ENCODE results near the gene DNHD1.
"Not testable (repeated sequence)": the region's sequence is repeated elsewhere in the genome, so short reads cannot be mapped to it uniquely, and the experiment has no call there.

DNHD1 gene

DNA sequence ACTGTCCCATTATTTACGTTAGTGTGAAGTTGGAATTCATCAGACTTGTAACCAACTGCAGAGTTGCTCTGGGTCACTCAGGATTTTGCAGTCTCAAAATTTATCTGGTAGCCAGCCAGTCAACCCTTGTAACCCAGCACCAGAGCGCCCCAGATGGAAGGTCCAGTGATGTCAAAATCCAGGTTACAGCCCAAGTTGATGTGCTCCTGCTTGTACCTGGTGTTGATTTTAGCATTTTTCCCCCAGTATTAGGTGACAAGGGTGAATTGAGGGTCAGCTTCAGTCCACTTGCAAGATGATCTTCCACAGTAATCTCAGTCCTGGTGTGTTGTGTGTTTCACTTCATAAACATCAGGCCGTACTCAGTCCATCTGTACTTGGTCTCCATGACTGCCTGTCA, 8.3 kb upstream of the DNHD1 start:
- Mint-ChIP-seq H3K27me3 (no peaks in the 10 kb centered on the region), H3K4me3 (no peak overlapping the region), H3K36me3 (peaks cover 5% of the 10 kb centered on the region), H3K27ac (peak overlapping the region; percentile 24), H3K4me1 (peaks cover 30% of the 10 kb centered on the region), H3K9me3 (no peaks in the 10 kb centered on the region)

DNA sequence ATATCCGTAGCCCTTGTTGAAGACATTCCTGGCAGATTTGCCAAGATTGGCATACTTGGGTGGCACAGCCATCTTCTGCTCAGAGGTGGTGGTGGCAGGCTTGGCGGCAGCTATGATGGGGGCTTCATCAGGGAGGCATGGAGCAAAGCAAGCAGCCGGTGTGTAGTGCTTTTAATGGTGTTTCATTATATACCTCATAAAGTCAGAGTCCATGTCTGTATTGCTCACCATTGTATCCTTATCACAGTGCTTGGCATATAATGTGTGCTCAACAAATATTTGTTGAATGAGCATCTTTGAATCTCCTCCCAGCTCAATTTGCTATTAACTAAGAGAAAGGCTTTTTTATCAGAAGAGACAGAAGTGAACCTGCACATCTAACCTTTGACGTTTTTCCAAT, 7.8 kb upstream of the DNHD1 start:
- no peak overlapping the region for H3K4me3 Mint-ChIP-seq
- no peaks in the 10 kb centered on the region for H3K9me3 Mint-ChIP-seq
- peaks cover 34% of the 10 kb centered on the region for H3K4me1 Mint-ChIP-seq
- peak overlapping the region; percentile 8 for H3K27ac Mint-ChIP-seq
- H3K27me3 Mint-ChIP-seq = no peaks in the 10 kb centered on the region
- H3K36me3 Mint-ChIP-seq = peaks cover 5% of the 10 kb centered on the region

DNA sequence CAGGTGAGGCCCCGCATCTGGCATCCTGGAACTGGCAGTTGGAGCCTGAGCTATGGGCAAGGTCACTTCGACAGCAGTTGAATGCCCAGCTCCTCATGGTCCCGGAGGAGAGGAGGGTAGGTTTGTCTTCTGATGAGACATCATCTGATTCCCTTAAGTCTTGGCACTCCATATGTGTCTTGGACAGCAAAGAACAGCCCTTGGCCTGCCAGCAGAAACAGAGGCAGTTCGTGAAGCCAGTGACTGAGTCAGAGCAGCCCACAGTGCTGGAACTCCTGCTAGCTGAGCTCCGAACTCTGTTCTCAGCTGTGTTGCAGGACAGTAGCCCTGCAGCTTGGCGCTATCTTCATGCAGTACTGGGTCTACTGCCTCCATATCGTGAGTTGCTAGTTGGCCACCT, 1.0 kb downstream of the DNHD1 start:
- Mint-ChIP-seq H3K4me3 (no peak overlapping the region), H3K36me3 (peaks cover 8% of the 10 kb centered on the region), H3K27ac (no peak overlapping the region), H3K9me3 (no peaks in the 10 kb centered on the region), H3K4me1 (peaks cover 31% of the 10 kb centered on the region), H3K27me3 (no peaks in the 10 kb centered on the region)

DNA sequence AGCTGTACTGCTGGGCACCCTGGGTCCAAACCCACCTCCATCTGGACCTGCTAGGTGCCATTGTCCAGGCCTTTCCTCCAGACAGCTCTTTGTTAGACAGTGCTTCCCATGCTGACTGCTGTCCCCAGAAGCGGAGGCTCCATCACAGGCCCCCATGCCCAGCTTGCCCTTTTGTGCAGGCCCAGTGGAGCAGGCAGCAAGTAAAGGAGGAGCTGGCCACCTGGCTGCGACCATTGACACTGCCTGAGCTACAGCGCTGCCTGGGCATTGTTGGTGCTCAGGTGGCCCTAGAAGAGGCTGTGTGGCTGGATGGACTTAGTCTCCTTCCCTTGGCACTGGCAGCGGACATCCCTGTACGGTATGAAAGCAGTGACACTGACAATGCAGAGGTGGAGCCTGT, 1.5 kb downstream of the DNHD1 start:
- H3K4me3 Mint-ChIP-seq = no peak overlapping the region
- H3K27me3 Mint-ChIP-seq = no peaks in the 10 kb centered on the region
- H3K9me3 Mint-ChIP-seq = no peaks in the 10 kb centered on the region
- peaks cover 8% of the 10 kb centered on the region for H3K36me3 Mint-ChIP-seq
- H3K4me1 Mint-ChIP-seq = peaks cover 26% of the 10 kb centered on the region
- no peak overlapping the region for H3K27ac Mint-ChIP-seq

DNA sequence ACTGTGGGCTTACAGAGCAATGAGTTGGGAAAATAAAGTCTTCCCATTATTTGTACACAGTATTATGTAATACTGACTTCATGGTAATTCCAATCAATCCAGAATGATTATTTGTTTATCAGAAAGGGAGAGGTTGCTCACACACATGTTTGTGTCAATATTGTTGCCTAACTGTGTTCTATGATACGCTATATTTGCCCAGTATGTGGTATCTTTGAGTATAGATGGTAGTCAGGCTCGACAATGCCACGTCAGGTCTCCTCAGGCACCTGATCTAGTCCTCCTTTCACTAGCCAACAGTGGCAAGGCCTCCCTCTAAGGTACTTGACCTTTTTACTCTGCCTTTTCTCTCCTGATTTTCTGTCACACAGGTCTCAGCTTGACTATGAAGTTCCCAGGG, 5.3 kb downstream of the DNHD1 start:
- Mint-ChIP-seq H3K36me3 (peaks cover 7% of the 10 kb centered on the region), H3K4me1 (peaks cover 12% of the 10 kb centered on the region), H3K27me3 (no peaks in the 10 kb centered on the region), H3K9me3 (no peaks in the 10 kb centered on the region), H3K27ac (no peak overlapping the region), H3K4me3 (no peak overlapping the region)

DNA sequence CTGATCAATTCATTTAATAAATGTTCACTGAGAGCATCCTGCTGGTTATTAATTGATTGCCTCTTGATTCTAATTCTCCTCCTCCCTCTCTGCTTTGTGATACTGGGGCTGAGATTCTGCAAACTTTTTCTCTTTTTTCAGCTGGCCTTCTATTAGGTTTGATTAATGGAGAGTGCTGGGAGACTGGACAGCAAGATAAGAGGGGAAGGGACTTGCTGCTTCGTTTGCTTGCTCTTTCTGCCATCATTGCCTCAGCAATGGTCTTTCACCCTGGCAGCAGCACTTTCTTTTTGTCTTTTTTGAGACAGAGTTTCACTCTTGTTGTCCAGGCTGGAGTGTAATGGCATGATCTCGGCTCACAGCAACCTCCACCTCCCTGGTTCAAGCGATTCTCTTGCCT, 7.1 kb downstream of the DNHD1 start:
- H3K4me3 Mint-ChIP-seq = no peak overlapping the region
- H3K36me3 Mint-ChIP-seq = peaks cover 7% of the 10 kb centered on the region
- H3K4me1 Mint-ChIP-seq = peaks cover 9% of the 10 kb centered on the region
- no peaks in the 10 kb centered on the region for H3K27me3 Mint-ChIP-seq
- no peak overlapping the region for H3K27ac Mint-ChIP-seq
- H3K9me3 Mint-ChIP-seq = no peaks in the 10 kb centered on the region

DNA sequence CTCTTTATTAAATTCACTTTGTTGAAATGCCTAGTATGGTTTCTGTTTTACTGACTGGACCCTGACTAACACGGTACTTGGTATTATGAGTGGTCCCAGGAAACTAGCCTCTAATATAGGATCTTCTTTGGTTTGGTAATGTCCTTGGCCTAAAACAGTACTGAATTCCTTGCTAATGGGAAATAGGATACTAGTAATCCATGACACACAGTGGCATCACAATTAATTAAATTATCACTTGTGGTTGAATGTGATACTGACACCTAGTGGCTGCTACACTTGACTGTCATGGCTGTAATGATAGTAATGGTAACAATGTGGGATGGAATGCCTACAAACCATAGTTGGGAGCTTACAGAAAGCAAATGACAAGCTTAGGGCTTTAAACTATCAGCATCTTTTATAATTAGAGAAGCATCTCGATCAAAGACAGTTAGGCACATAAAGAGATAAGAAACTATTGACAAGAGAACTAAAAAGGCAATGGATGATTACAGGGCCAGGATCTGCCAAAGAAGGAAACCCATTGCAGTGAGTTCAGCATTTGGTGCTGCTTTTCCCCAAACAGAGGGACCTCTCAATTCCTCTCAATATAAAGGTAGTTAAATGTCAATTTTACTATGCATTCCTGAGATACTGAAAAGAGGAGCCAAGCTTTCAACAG, 8.6 kb downstream of the DNHD1 start:
- Mint-ChIP-seq H3K27ac (no peak overlapping the region), H3K36me3 (peaks cover 7% of the 10 kb centered on the region), H3K4me1 (peaks cover 9% of the 10 kb centered on the region), H3K27me3 (no peaks in the 10 kb centered on the region), H3K4me3 (no peak overlapping the region), H3K9me3 (no peaks in the 10 kb centered on the region)

DNA sequence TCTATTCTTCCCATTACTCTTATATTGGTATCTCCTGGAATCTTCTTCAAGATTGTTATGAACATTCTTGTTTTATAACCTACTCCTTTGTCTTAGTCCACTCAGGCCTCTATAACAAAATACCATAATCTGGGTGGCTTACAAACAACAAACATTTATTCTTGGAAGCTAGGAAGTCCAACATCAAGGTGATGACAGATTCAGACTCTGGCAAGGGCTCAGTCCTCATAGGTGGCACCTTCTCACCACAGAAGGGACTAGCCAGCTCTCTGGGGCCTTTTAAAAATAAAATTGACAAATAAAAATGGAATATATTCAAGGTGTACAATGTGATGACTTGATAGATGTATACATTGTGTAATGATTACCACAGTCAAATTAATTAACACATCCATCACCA, 19.8 kb downstream of the DNHD1 start:
- Mint-ChIP-seq H3K36me3 (peaks cover 28% of the 10 kb centered on the region), H3K4me1 (no peaks in the 10 kb centered on the region), H3K27me3 (no peaks in the 10 kb centered on the region), H3K9me3 (no peaks in the 10 kb centered on the region), H3K27ac (no peak overlapping the region), H3K4me3 (no peak overlapping the region)

DNA sequence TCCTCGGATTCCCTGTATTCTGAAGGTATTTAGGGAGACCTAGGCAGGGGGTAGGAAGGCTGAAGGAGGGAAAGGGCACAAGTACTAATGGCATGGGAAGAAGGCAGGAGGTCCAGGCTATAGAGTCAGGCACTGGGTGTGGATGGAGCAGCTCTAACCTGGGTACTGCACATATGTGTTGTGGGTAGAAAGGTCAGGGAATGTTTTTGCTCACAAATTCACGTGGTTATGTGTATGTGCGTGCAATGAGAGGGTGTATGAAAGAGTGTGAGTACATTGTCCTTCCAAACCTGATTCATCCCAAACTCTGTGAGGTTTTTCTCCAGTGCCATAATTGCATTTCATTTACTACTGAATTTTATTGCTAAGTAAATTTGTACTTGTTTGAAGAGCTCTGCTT, 23.2 kb downstream of the DNHD1 start:
- Mint-ChIP-seq H3K27me3 (no peaks in the 10 kb centered on the region), H3K4me1 (peaks cover 24% of the 10 kb centered on the region), H3K27ac (no peak overlapping the region), H3K4me3 (no peak overlapping the region), H3K9me3 (no peaks in the 10 kb centered on the region), H3K36me3 (peaks cover 29% of the 10 kb centered on the region)

DNA sequence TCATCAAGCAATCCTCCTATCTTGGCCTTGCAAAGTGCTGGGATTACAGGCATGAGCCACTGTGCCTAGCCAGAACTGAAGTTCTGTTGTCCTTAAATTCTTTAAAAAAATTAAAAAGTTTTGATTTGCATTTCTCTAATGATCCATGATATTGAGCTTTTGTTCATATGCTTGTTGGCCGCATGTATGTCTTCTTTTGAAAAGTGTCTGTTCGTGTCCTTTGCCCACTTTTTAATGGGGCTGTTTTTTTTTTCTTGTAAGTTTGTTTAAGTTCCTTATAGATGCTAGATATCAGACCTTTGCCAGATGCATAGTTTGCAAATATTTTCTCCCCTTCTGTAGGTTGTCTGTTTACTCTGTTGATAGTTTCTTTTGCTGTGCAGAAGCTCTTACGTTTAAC, 24.9 kb downstream of the DNHD1 start:
- not testable (repeated sequence) for H3K4me3 Mint-ChIP-seq, H3K27ac Mint-ChIP-seq, H3K27me3 Mint-ChIP-seq, H3K9me3 Mint-ChIP-seq
- peaks cover 41% of the 10 kb centered on the region for H3K4me1 Mint-ChIP-seq
- H3K36me3 Mint-ChIP-seq = peaks cover 27% of the 10 kb centered on the region

DNA sequence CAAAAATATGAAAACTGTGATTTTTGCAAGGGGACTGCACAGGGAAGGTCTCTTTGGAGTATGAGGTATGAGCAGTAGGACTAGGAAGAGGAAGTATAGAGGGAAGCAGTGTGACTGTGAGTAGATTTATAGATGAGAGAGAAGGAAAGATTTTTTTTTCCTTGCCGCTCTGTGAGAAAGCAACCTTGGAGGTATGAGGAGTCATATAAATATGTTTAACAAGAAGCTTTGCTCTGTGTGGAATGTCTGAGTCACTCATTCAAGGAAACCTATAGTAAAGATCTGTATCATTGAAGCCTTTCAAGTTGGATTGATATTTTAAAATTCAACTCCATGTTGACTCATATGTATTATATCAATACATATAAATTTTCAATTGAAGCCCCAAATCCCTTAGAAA, 26.2 kb downstream of the DNHD1 start:
- Mint-ChIP-seq H3K9me3 (no peaks in the 10 kb centered on the region), H3K4me1 (peaks cover 49% of the 10 kb centered on the region), H3K27me3 (no peaks in the 10 kb centered on the region), H3K4me3 (no peak overlapping the region), H3K36me3 (peaks cover 29% of the 10 kb centered on the region), H3K27ac (peak overlapping the region; percentile 68)

DNA sequence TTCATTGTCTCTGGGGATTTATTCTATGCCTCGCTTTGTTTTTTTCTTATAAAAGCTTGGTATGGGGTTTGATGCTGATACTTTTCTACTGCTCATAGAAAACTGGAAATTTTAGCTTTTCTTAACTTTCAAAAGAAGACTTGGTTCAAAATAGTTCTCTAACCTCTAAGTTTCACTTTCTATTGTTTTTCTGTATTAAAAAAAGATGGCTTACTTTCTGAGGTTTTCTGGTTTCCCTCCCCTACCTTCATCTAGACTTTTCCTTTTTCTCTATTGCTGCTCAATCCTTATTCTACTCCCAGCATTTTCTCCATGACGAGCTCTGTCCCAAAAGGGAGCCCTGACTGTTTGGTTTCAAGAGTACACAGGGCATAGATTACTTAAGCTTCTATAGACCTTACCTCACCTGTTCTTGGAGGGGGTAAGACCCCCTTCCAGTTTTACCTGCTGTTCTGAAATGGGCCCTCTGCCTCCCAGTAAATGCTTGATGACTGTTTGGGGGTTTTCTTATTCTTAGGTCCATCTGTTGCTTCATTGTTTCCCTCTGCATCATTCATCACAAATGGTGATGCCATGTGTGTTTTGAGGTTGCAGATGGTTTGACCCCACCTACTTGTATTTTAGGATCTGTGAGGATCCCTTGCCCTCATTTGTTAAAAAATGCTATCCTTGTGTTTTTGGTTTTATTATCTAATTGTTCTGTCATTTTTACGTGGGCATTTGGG, 29.5 kb downstream of the DNHD1 start:
- peaks cover 24% of the 10 kb centered on the region for H3K36me3 Mint-ChIP-seq
- peak overlapping the region; percentile 99 for H3K27ac Mint-ChIP-seq
- H3K4me3 Mint-ChIP-seq = peak overlapping the region; percentile 86
- H3K9me3 Mint-ChIP-seq = no peaks in the 10 kb centered on the region
- H3K27me3 Mint-ChIP-seq = no peaks in the 10 kb centered on the region
- H3K4me1 Mint-ChIP-seq = peaks cover 49% of the 10 kb centered on the region

DNA sequence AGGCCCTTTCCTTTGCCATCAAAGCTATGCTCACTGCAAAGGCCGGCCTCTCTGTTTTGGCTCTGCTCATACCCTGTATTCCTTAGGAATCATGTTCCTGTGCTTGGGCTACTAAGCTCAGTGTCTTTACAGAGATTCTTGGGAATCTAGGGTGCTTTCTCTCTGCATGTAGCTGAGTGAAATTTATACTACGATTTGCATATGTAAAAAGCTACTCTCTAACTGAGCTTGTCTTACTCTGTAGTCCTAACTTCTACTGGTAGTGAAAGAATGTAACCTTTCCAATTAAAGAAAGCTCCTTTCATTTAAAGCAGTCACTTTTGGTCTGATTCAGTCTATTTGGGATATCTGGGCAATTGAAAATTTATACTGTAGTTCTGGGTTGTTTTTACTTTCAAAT, 32.2 kb downstream of the DNHD1 start:
- Mint-ChIP-seq H3K4me1 (peaks cover 34% of the 10 kb centered on the region), H3K36me3 (peaks cover 19% of the 10 kb centered on the region), H3K27me3 (no peaks in the 10 kb centered on the region), H3K27ac (no peak overlapping the region), H3K4me3 (no peak overlapping the region), H3K9me3 (no peaks in the 10 kb centered on the region)

DNA sequence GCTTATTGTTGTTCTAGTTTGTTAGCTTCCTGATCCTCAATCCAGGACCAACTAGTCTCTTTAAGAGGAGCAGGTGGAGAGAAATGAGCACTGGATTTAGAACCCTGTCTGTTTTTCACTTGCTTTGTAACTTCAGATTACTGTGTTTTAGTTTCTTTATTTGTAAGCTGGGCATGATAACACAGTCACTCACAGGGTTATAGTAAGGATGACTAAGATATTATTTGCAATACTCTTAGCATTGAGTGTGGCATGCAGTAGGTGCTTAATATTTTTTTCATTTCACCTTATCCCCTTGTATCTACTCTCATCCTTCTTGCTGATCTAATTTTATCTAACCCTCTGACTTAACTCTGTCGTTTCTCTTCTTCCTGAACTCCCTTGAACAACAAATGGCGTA, 33.8 kb downstream of the DNHD1 start:
- H3K36me3 Mint-ChIP-seq = peaks cover 13% of the 10 kb centered on the region

DNA sequence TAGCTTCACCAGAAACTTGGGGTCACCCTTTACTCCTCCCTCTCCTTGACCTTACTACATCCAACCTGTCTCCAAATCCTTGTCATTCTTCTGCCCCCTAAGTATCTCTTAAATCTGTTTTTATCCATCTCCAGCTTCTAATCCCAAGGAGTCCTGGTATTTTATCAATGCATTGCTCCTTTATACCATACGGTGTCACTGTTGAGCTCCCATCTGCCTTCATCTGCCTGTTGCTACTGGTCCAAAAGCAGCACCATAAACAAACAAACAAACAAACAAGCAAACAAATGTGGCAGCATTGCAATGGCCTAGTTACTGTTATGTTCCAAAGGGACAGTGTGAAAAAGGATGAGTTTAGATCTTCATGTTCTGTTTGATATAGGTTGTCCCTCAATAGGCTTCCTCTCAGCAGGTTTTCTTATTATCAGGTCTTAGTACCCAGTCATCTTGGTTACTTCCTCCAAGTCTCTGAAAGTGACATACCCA, 34.2 kb downstream of the DNHD1 start:
- peaks cover 10% of the 10 kb centered on the region for H3K36me3 Mint-ChIP-seq

More for the DNA sequence above, 33.8 kb downstream of the DNHD1 start:
- Mint-ChIP-seq H3K9me3 (no peaks in the 10 kb centered on the region), H3K4me3 (no peak overlapping the region), H3K27me3 (no peaks in the 10 kb centered on the region), H3K4me1 (peaks cover 18% of the 10 kb centered on the region), H3K27ac (no peak overlapping the region)

DNA sequence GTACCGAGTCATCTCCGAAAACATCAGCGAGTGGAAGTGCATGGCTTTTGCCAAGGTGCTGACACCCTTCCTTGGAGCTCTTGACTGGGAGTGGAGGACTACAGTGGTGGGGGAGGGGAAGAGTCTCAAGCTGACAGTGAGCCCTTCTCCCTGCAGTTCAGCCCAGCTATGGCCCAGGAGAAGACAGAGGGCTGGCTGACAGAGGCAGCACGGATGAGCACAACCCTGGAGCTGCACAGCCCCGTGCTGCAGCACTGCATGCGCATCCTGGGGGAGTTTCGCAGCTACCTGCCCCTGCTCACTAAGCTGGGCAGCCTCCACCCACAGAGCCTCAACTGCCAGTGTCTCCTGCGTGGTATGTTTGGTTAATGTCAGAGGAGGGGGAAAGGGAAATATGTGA, 41.4 kb downstream of the DNHD1 start:
- Mint-ChIP-seq H3K36me3 (peaks cover 10% of the 10 kb centered on the region), H3K27me3 (no peaks in the 10 kb centered on the region), H3K4me1 (no peaks in the 10 kb centered on the region), H3K9me3 (no peaks in the 10 kb centered on the region), H3K27ac (no peak overlapping the region), H3K4me3 (no peak overlapping the region)

More for the DNA sequence above, 34.2 kb downstream of the DNHD1 start:
- Mint-ChIP-seq H3K27ac (no peak overlapping the region), H3K4me3 (no peak overlapping the region), H3K9me3 (no peaks in the 10 kb centered on the region), H3K4me1 (peaks cover 14% of the 10 kb centered on the region), H3K27me3 (no peaks in the 10 kb centered on the region)
